GM21515 (cell line): ENCODE data around the gene MAGEA9.
"Not testable (repeated sequence)": the region's sequence is repeated elsewhere in the genome, so short reads cannot be mapped to it uniquely, and the experiment has no call there.

ENCODE experiments used
- ATAC-seq: cut with Tn5 transposase; IDR thresholded peaks from one replicate; pipeline ENCODE4 v1.9.1; 2021; ENCODE audit not compliant: unreplicated experiment

MAGEA9 gene

GRCh38 chrX:149804102-149804501, 22.4 kb downstream of the MAGEA9 start:
- no peak for ATAC-seq

GRCh38 chrX:149807747-149808458, 26.2 kb downstream of the MAGEA9 start:
- ATAC-seq, result no peak

GRCh38 chrX:149818652-149819051, 36.9 kb downstream of the MAGEA9 start:
- no peak for ATAC-seq

- no peak for ATAC-seq
Measured at GRCh38 chrX:149819371-149819770, 37.6 kb downstream of the MAGEA9 start.

GRCh38 chrX:149825424-149825823, 43.7 kb downstream of the MAGEA9 start:
- no peak for ATAC-seq

DNA sequence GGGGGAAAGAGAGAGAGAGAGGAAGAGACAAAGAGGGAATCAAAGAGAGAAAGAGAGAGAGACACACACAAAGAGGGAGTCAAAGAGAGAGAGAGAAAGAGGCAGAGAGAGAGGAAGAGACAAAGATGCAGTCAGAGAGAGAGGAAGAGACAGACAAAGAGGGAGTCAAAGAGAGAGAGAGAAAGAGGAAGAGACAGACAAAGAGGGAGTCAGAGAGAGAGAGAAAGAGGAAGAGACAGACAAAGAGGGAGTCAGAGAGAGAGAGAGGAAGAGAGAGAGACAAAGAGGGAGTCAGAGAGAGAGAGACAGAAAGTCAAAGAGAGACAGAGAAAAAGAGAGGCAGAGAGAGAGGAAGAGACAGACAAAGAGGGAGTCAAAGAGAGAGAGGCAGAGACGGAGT, 45.5 kb downstream of the MAGEA9 start:
- no peak for ATAC-seq

GRCh38 chrX:149829751-149830191, 48.0 kb downstream of the MAGEA9 start:
- ATAC-seq, result no peak

- ATAC-seq, result no peak
Measured at GRCh38 chrX:149830192-149830873, 48.6 kb downstream of the MAGEA9 start.

GRCh38 chrX:149831473-149831872, 49.7 kb downstream of the MAGEA9 start:
- no peak for ATAC-seq

GRCh38 chrX:149836728-149837127, 55.0 kb downstream of the MAGEA9 start:
- not testable (repeated sequence) for ATAC-seq

DNA sequence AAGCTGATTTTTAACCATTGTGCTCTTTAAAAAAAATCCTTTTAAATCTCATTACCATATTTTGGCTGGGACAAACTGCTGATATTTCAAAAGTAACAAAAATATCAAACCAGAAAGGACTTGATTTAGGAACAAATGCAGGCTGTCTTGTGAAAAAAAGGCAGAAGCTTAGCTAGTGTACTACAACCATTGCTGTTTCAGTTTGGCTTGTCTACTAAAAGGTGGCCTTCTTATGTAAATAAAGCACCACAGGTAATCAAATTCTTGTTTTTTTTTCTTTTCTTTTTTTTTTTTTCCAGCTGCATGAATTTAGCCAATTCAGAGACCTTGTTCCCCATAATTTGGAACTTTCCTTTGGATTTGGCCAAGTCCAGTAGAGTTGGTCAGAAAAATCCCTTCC, 55.4 kb downstream of the MAGEA9 start:
- no peak for ATAC-seq
